ENCODE results near the gene CIT. TPM values are rescaled to one million over a fixed set of nuclear protein-coding genes. Genes with fewer than 3 reads are reported as not detected.

Gene CIT
- total RNA-seq (4.6 and 25.4 TPM in 2 replicates), polyA plus RNA-seq (6.8 and 26.4 TPM in 2 replicates), polyA minus RNA-seq (ENCODE audit: low replicate concordance) (14.7 and 75.2 TPM in 2 replicates)
- 6.0 and 20.5 TPM in 2 replicates for polyA plus RNA-seq (2012)

GRCh38 chr12:119876761-119877638, at the start of gene CIT:
Gene CIT, minus strand, starts transcription at chr12:119877320. Its CDS starts 1,152 bp downstream, at chr12:119876168.
- DNase-seq (ENCODE audit: low read depth in 2 of 2): peak; percentile 91 to 94
- peak within 1 kb of the TSS; percentile 79 for H3K27ac ChIP-seq (ENCODE audit: insufficient read depth, low read length)
- TF ChIP-seq, protein P1, sequence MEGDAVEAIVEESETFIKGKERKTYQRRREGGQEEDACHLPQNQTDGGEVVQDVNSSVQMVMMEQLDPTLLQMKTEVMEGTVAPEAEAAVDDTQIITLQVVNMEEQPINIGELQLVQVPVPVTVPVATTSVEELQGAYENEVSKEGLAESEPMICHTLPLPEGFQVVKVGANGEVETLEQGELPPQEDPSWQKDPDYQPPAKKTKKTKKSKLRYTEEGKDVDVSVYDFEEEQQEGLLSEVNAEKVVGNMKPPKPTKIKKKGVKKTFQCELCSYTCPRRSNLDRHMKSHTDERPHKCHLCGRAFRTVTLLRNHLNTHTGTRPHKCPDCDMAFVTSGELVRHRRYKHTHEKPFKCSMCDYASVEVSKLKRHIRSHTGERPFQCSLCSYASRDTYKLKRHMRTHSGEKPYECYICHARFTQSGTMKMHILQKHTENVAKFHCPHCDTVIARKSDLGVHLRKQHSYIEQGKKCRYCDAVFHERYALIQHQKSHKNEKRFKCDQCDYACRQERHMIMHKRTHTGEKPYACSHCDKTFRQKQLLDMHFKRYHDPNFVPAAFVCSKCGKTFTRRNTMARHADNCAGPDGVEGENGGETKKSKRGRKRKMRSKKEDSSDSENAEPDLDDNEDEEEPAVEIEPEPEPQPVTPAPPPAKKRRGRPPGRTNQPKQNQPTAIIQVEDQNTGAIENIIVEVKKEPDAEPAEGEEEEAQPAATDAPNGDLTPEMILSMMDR (conservative IDR thresholded peaks at IDR 0.05 in 1 of 2, IDR thresholded peaks at IDR 0.05 in 1 of 2; ENCODE audit: low read depth in 1 of 2, low read length in 2 of 2): no peak
- no peak for TF ChIP-seq EZH2 (IDR thresholded peaks at IDR 0.05; ENCODE audit: low read length, missing control alignments)

DNA sequence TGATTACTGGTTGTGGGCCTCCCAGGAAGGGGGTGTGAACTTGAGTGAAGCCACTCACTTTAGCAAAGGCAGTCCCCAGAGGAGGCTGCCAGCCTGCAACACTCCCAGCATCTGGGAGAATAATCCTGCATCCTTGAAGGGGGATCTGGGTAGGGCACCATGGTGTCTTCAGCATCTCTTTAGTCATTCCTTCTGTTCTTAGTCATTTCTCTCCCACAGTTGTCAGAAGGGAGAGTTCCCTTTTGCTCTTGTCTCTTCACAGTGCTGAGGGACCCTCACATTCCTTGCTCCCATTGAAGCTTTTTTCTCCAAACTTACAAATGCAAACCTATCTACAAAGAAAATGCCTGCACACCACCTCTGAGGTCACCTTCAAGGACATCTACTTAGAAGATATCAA, 48.1 kb upstream of the CIT start:
- peaks cover 5% of the 10 kb centered on the region for H3K27me3 ChIP-seq (ENCODE audit: control insufficient read depth, insufficient read depth, low read length)
- no peak overlapping the region for H3K4me2 ChIP-seq (ENCODE audit: extremely low read depth, insufficient read depth, low read length)
- no peak overlapping the region for H3K9ac ChIP-seq (ENCODE audit: insufficient read depth, low read length)
- no peaks in the 10 kb centered on the region for H4K20me1 ChIP-seq (ENCODE audit: control insufficient read depth, extremely low read depth, insufficient read depth, low read length)
- no peaks in the 10 kb centered on the region for H3K9me3 ChIP-seq (ENCODE audit: control insufficient read depth, insufficient read depth, low read depth, low read length)
- H3K79me2 ChIP-seq (ENCODE audit: control insufficient read depth, insufficient read depth, low read length): no peaks in the 10 kb centered on the region
- H2AFZ ChIP-seq (ENCODE audit: low read length): no peak overlapping the region
- H3K27ac ChIP-seq (ENCODE audit: insufficient read depth, low read length): no peak overlapping the region
- H3K4me3 ChIP-seq (replicated peaks in 1 of 4; ENCODE audit: control extremely low read depth in 1 of 4, insufficient read depth in 1 of 4, low read depth in 3 of 4, low read length in 4 of 4): no peak overlapping the region
- no peak for DNase-seq (ENCODE audit: low read depth in 2 of 2)
- H3K36me3 ChIP-seq (ENCODE audit: control insufficient read depth, insufficient read depth, low read length): no peaks in the 10 kb centered on the region
- TF ChIP-seq, protein P1 (conservative IDR thresholded peaks at IDR 0.05 in 1 of 2, IDR thresholded peaks at IDR 0.05 in 1 of 2; ENCODE audit: low read depth in 1 of 2, low read length in 2 of 2): no peak
- TF ChIP-seq EZH2 (IDR thresholded peaks at IDR 0.05; ENCODE audit: low read length, missing control alignments): no peak
- no peaks in the 10 kb centered on the region for H3K4me1 ChIP-seq (ENCODE audit: control insufficient read depth, extremely low read depth, insufficient read depth, low read length)

More at GRCh38 chr12:119876761-119877638, at the start of gene CIT:
- Histone ChIP-seq H3K79me2 (ENCODE audit: control insufficient read depth, insufficient read depth, low read length) (peaks cover 14% of the 10 kb centered on the region), H3K27me3 (ENCODE audit: control insufficient read depth, insufficient read depth, low read length) (no peaks in the 10 kb centered on the region), H2AFZ (ENCODE audit: low read length) (peak within 1 kb of the TSS; percentile 78), H3K9ac (ENCODE audit: insufficient read depth, low read length) (peak within 1 kb of the TSS; percentile 74), H3K4me2 (ENCODE audit: extremely low read depth, insufficient read depth, low read length) (peak within 1 kb of the TSS; percentile 88), H3K4me3 (replicated peaks in 1 of 4; ENCODE audit: control extremely low read depth in 1 of 4, insufficient read depth in 1 of 4, low read depth in 3 of 4, low read length in 4 of 4) (peak within 1 kb of the TSS; percentile 81 to 99 (median 86)), H3K4me1 (ENCODE audit: control insufficient read depth, extremely low read depth, insufficient read depth, low read length) (peaks cover 5% of the 10 kb centered on the region), H4K20me1 (ENCODE audit: control insufficient read depth, extremely low read depth, insufficient read depth, low read length) (no peaks in the 10 kb centered on the region), H3K9me3 (ENCODE audit: control insufficient read depth, insufficient read depth, low read depth, low read length) (no peaks in the 10 kb centered on the region), H3K36me3 (ENCODE audit: control insufficient read depth, insufficient read depth, low read length) (no peaks in the 10 kb centered on the region)

DNA sequence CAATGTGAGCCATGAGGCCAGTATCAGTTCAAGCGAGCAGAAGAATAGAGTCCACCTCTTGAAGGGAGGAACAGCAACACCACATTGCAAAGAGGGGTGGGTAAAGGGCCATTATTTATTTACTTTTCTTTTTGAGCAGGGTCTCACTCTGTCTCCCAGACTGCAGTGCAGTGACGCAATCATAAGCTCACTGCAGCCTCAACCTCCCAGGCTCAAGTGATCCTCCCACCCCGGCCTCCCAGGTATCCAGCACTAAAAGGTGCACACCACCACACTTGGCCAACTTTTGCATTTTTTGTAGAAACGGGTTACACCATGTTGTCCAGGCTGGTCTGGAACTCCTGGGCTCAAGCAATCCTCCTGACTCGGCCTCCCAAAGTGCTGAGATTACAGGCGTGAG, 42.9 kb upstream of the CIT start:
- H3K4me1 ChIP-seq (ENCODE audit: control insufficient read depth, extremely low read depth, insufficient read depth, low read length): no peaks in the 10 kb centered on the region
- H2AFZ ChIP-seq (ENCODE audit: low read length): no peak overlapping the region
- H3K4me3 ChIP-seq (replicated peaks in 1 of 4; ENCODE audit: control extremely low read depth in 1 of 4, insufficient read depth in 1 of 4, low read depth in 3 of 4, low read length in 4 of 4): no peak overlapping the region
- H4K20me1 ChIP-seq (ENCODE audit: control insufficient read depth, extremely low read depth, insufficient read depth, low read length): no peaks in the 10 kb centered on the region
- no peaks in the 10 kb centered on the region for H3K79me2 ChIP-seq (ENCODE audit: control insufficient read depth, insufficient read depth, low read length)
- H3K9ac ChIP-seq (ENCODE audit: insufficient read depth, low read length): no peak overlapping the region
- H3K4me2 ChIP-seq (ENCODE audit: extremely low read depth, insufficient read depth, low read length): no peak overlapping the region
- TF ChIP-seq EZH2 (IDR thresholded peaks at IDR 0.05; ENCODE audit: low read length, missing control alignments): no peak
- TF ChIP-seq, protein P1 (conservative IDR thresholded peaks at IDR 0.05 in 1 of 2, IDR thresholded peaks at IDR 0.05 in 1 of 2; ENCODE audit: low read depth in 1 of 2, low read length in 2 of 2): no peak
- no peak for DNase-seq (ENCODE audit: low read depth in 2 of 2)
- no peak overlapping the region for H3K27ac ChIP-seq (ENCODE audit: insufficient read depth, low read length)
- H3K36me3 ChIP-seq (ENCODE audit: control insufficient read depth, insufficient read depth, low read length): no peaks in the 10 kb centered on the region
- no peaks in the 10 kb centered on the region for H3K9me3 ChIP-seq (ENCODE audit: control insufficient read depth, insufficient read depth, low read depth, low read length)
- peaks cover 2% of the 10 kb centered on the region for H3K27me3 ChIP-seq (ENCODE audit: control insufficient read depth, insufficient read depth, low read length)

Data from fibroblast of lung (primary cell).